ENCODE measurements around the gene DSC3. TPM values are rescaled to one million over a fixed set of nuclear protein-coding genes. Genes with fewer than 3 reads are reported as not detected.
"Not testable (repeated sequence)": the region's sequence is repeated elsewhere in the genome, so short reads cannot be mapped to it uniquely, and the experiment has no call there.

DSC3 gene
- total RNA-seq, 2 experiments from 2014 or later, result 0.02 TPM; not detected in 1

DNA sequence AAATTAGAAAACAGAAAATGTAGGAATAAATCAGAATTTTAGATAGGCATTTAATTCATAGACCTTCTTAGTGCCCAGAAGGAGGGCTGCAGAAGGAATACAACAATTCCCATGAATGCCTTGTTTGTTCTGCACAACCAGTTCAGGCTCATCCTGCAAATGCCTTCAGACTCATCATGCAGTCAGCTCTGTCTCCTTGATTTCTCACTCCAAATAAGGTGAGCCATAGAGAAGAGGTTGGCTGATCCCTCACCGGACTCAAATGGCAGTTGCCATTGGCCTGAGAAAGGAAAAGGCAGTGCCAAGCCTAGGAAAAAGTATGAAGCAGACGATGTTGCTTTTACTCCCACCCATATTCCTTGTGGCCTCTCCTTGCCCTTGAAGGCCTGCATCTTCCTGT is 50.3 kb downstream of the DSC3 start:
- ChIA-PET POLR2A (no interaction called here), CTCF (no interaction called here)
- Mint-ChIP-seq H3K4me1 (no peaks in the 10 kb centered on the region), H3K27ac (no peak overlapping the region), H3K9me3 (ENCODE audit: low read depth) (no peaks in the 10 kb centered on the region), H3K27me3 (no peaks in the 10 kb centered on the region), H3K36me3 (ENCODE audit: low read depth) (no peaks in the 10 kb centered on the region), H3K4me3 (no peak overlapping the region)
- intact Hi-C loops (cut with DNase I, micrococcal nuclease), result loop anchor here in 1 of 2 experiments (10.0 kb wide), 1 partner anchor 563 kb away; no protein-coding TSS in a partner anchor
- DNase-seq (no peak), ATAC-seq (no peak)

DNA sequence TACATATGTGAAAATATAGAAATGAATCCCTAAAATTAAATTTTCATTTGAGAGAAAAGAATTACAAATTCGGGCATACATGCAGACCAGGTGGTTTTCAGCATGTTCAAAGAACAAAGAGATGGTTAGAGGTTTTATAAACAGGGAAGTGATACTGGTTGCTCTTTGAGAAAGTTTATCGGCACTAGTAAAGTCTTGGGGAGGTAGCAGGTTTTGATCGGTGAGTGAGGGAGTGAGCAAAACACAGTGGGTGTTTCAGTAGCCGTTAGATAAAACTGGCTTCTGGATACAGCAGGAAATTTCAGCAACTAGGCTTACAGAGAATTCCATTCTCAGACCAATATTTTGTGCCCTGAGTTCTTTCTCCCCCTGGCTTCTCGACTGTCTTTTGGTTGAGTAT is 51.1 kb downstream of the DSC3 start:
- H3K27ac Mint-ChIP-seq, result no peak overlapping the region
- no peaks in the 10 kb centered on the region for H3K36me3 Mint-ChIP-seq (ENCODE audit: low read depth)
- no peaks in the 10 kb centered on the region for H3K27me3 Mint-ChIP-seq
- H3K4me1 Mint-ChIP-seq, result no peaks in the 10 kb centered on the region
- H3K4me3 Mint-ChIP-seq, result no peak overlapping the region
- ChIA-PET POLR2A (no interaction called here), CTCF (no interaction called here)
- intact Hi-C loops (cut with DNase I, micrococcal nuclease), result loop anchor here in 1 of 2 experiments (10.0 kb wide), 1 partner anchor 563 kb away; no protein-coding TSS in a partner anchor
- no peak for DNase-seq
- ATAC-seq, result no peak
- H3K9me3 Mint-ChIP-seq (ENCODE audit: low read depth), result no peaks in the 10 kb centered on the region

DNA sequence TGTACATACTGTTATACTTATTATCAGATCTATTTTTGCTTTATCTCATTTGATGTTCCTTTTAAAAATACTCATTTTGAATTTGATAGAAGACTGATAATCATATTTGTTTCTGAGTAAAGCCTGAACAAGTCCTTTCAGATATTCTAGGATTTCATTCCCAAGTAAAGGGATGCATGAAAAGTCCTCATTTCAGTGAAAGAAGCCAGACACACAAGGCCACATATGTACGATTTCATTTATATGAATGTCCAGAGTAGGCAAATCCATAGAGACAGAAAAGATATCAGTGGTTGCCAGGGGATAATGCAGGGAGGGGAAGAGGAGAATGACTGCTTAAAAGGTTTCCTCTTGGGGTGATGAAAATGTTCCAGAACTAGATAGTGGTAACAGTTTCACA is 53.4 kb downstream of the DSC3 start:
- H3K9me3 Mint-ChIP-seq (ENCODE audit: low read depth), result no peaks in the 10 kb centered on the region
- POLR2A ChIA-PET, result no interaction called here
- intact Hi-C loops (cut with DNase I, micrococcal nuclease), result no loop called here
- no peak overlapping the region for H3K27ac Mint-ChIP-seq
- CTCF ChIA-PET, result no interaction called here
- no peak for ATAC-seq
- DNase-seq, result no peak
- no peaks in the 10 kb centered on the region for H3K36me3 Mint-ChIP-seq (ENCODE audit: low read depth)
- H3K4me1 Mint-ChIP-seq, result no peaks in the 10 kb centered on the region
- no peak overlapping the region for H3K4me3 Mint-ChIP-seq
- H3K27me3 Mint-ChIP-seq, result no peaks in the 10 kb centered on the region

DNA sequence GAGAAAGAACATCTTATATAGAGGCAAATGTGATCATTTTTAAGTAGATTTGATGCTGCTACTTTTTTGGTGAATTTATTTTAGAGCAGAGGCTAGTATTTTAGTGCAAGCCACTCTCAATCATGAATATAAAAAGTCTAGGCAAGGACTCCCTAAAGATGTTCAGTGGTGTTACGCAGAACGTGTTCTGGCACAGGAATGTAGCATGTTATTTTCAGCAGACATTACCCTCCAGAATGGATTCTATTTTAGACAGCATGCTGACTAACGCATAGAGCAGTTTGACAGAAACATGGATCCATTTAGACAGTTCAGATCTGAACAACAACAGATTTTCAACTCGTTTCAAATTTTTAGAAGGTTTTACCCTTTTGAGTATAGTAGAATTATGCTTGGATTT is 54.1 kb downstream of the DSC3 start:
- H3K27ac Mint-ChIP-seq, result no peak overlapping the region
- CTCF ChIA-PET, result no interaction called here
- POLR2A ChIA-PET, result no interaction called here
- no peaks in the 10 kb centered on the region for H3K9me3 Mint-ChIP-seq (ENCODE audit: low read depth)
- intact Hi-C loops (cut with DNase I, micrococcal nuclease), result no loop called here
- no peak for ATAC-seq
- no peaks in the 10 kb centered on the region for H3K27me3 Mint-ChIP-seq
- no peaks in the 10 kb centered on the region for H3K36me3 Mint-ChIP-seq (ENCODE audit: low read depth)
- no peaks in the 10 kb centered on the region for H3K4me1 Mint-ChIP-seq
- DNase-seq, result no peak
- no peak overlapping the region for H3K4me3 Mint-ChIP-seq

DNA sequence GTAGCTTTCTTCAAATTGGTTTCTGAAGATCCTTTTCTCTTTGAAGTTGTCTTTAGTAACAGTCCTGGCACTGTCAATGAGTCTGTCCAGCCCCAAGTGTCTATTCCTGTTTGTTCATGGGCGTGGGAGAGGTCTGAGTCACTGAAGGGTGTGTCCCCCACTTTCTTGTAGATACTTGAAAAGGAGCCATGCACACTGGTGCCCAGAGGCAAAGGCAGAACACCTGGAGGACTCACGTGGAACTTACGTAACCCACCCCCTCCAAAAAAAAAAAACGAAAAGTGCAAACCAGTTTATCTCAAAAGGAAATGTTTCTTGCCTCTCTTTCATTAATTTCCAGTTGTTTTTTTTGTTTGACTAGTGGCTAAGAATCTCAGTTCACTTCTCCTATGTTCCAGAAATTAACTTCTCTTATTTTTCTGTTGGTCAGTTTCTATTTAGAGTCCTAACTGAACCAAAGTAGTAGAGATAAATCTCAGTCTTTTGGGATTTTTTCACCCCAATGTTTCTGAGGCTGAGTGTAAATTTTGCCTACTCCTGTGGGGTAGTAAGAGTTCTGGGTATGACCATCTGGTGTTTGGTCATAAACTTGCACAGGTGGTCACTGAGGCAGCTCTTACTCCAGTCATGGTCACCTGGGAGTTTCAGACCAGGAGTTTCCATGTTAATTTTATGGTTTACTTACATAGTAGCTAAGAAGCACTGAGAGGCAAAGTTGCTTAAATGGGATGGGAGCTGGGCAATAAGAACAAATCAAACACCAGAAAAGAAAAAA is 54.9 kb downstream of the DSC3 start:
- Mint-ChIP-seq H3K36me3 (ENCODE audit: low read depth) (no peaks in the 10 kb centered on the region), H3K27ac (no peak overlapping the region), H3K27me3 (no peaks in the 10 kb centered on the region), H3K4me1 (no peaks in the 10 kb centered on the region), H3K9me3 (ENCODE audit: low read depth) (peaks cover 3% of the 10 kb centered on the region), H3K4me3 (no peak overlapping the region)
- ChIA-PET POLR2A (no interaction called here), CTCF (no interaction called here)
- intact Hi-C loops (cut with DNase I, micrococcal nuclease), result no loop called here
- ATAC-seq (no peak), DNase-seq (no peak)

DNA sequence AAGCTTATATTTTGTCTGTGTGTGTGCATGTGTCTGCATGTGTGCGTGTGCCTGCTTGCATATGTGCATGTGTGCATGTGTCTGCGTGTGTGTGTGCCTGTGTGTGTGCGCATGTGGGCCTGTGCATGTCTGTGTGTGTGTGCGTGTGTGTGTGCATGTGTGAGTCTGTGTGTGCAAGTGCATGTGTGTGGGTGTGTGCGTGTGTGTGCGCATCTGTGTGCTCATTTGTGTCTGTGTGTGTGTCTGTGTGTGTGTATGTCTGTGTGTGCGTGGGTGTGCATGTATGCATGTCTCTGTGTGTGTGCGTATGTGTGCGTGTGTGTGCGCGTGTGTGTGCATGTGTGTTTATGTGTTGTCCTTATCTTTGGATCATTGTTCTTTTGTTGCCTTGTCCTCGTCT is 56.8 kb downstream of the DSC3 start:
- ATAC-seq (no peak), DNase-seq (no peak)
- no peaks in the 10 kb centered on the region for H3K27me3 Mint-ChIP-seq
- H3K9me3 Mint-ChIP-seq (ENCODE audit: low read depth), result peaks cover 3% of the 10 kb centered on the region
- H3K36me3 Mint-ChIP-seq (ENCODE audit: low read depth), result no peaks in the 10 kb centered on the region
- H3K27ac Mint-ChIP-seq, result no peak overlapping the region
- H3K4me1 Mint-ChIP-seq, result no peaks in the 10 kb centered on the region
- intact Hi-C loops (cut with DNase I, micrococcal nuclease), result no loop called here
- CTCF ChIA-PET, result no interaction called here
- H3K4me3 Mint-ChIP-seq, result no peak overlapping the region
- POLR2A ChIA-PET, result no interaction called here

DNA sequence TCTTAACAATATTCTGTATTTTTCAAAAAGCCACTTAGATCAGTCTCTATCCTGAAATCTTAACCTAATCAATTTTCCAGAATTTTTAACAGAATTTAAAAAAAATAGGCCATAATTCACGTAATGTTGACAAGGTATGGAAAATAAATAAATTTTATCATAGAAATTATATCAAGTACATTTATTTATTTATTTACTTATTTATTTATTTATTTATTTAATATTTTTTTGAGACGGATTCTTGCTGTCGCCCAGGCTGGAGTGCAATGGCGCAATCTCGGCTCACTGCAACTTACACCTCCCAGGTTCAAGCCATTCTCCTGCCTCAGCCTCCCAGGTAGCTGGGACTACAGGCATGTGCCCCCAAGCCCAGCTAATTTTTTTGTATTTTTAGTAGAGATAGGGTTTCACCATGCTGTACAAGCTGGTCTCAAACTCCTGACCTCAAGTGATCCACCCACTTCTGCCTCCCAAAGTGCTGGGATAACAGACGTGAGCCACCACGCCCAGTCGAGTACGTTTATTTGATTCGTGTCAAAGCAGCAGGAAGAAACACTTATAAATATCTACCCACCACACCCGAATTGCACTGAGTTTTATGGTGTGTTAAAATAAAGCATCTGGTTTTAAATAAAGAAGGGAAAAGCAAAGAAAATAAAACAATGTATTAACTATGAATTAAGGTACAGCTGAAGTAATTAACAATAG is 60.1 kb downstream of the DSC3 start:
- CTCF ChIA-PET, result no interaction called here

DNA sequence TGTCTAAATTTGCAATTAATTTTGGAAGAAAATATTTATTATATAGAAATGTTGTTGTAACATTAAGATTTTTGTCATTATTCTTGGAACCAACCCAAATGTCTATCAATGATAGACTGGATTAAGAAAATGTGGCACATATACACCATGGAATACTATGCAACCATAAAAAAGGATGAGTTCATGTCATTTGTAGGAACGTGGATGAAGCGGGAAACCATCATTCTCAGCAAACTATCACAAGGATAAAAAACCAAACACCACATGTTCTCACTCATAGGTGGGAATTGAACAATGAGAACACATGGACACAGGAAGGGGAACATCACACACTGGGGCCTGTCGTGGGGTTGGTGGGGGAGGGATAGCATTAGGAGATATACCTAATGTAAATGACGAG is 64.5 kb downstream of the DSC3 start:
- DNase-seq; H3K4me1 Mint-ChIP-seq; H3K27ac Mint-ChIP-seq; POLR2A ChIA-PET; CTCF ChIA-PET; intact Hi-C loops (cut with DNase I, micrococcal nuclease); ATAC-seq; H3K27me3 Mint-ChIP-seq; H3K4me3 Mint-ChIP-seq; H3K9me3 Mint-ChIP-seq (ENCODE audit: low read depth); H3K36me3 Mint-ChIP-seq (ENCODE audit: low read depth): not testable (repeated sequence)

More for the DNA sequence above, 60.1 kb downstream of the DSC3 start:
- H3K4me1 Mint-ChIP-seq, result no peaks in the 10 kb centered on the region
- intact Hi-C loops (cut with DNase I, micrococcal nuclease), result no loop called here
- no peaks in the 10 kb centered on the region for H3K27me3 Mint-ChIP-seq
- ATAC-seq (no peak), DNase-seq (no peak)
- POLR2A ChIA-PET, result no interaction called here
- no peak overlapping the region for H3K27ac Mint-ChIP-seq
- no peaks in the 10 kb centered on the region for H3K36me3 Mint-ChIP-seq (ENCODE audit: low read depth)
- no peak overlapping the region for H3K4me3 Mint-ChIP-seq
- peaks cover 3% of the 10 kb centered on the region for H3K9me3 Mint-ChIP-seq (ENCODE audit: low read depth)

DNA sequence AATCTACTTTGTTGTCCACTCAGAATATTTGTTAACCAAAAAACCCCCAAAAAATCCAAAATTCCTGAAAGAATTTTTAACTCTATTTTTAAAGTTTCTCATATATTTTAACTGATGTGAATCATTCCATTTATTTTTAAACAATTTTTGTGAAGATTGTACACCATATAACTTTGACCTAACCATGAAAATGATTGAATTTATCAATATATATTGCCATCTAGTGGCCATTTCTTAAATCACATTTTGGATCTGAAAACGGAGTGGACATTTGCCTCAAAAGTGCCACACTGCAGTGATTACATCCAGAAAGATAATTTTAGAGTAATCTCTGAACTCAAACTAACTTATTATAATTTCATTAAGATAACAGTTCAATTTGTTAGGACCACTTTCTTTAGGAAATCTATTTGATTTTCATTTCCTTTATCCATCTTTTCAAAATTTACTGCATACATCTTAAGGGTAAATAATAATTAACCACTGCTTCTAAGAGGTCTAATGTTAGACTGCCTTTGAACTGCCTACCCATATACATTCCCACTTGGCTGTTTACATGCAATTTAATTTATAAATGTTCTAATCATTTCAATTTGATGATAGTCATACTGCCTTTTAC is 71.1 kb downstream of the DSC3 start:
- Mint-ChIP-seq H3K36me3 (ENCODE audit: low read depth) (no peaks in the 10 kb centered on the region), H3K27me3 (no peaks in the 10 kb centered on the region), H3K9me3 (ENCODE audit: low read depth) (no peaks in the 10 kb centered on the region), H3K4me1 (no peaks in the 10 kb centered on the region), H3K27ac (no peak overlapping the region), H3K4me3 (no peak overlapping the region)
- DNase-seq, result no peak
- ChIA-PET CTCF (interaction anchor here (0.9 to 1.1 kb wide), 3 partner anchors 10 to 22 kb away, joined by 3 to 6 read pairs (median 4); no protein-coding TSS in a partner anchor), POLR2A (no interaction called here)
- intact Hi-C loops (cut with DNase I, micrococcal nuclease), result loop anchor here in 1 of 2 experiments (2.0 kb wide), 2 partner anchors 751 to 1097 kb away; no protein-coding TSS in a partner anchor
- no peak for ATAC-seq

DNA sequence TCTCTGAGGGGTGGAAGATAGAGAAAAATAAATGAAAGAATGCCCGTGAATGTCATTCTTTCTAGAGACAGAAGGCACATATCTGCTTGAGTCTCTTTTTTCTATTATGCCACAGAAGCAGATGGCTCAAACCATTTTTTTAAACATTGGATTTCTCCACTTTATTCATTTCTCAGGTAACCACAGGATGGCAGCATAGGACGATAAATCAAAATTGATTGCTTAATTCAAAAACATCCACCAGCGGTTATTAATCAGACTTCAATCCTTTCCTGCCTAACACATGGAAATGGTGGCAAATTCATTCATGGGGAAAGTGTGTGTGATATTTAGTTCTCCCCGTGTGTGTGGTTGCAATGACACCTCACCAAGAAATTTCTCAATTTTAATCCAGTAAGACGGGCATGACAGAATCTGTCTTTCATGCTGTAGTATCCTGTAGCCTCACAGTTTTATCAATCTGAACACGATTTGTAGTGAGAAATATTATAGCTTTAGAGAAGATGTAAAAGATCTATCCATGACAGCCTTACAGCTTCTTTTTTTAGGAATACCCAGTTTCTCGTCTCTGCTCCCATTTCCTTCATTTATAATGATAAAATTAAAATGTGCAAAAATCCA is 72.2 kb downstream of the DSC3 start:
- ChIA-PET CTCF (interaction anchor here (0.8 to 2.1 kb wide), 2 partner anchors 8 to 10 kb away, joined by 3 to 11 read pairs; no protein-coding TSS in a partner anchor), POLR2A (no interaction called here)
- intact Hi-C loops (cut with DNase I, micrococcal nuclease), result loop anchor here in 1 of 2 experiments (2.0 kb wide), 2 partner anchors 752 to 1096 kb away; no protein-coding TSS in a partner anchor
- Mint-ChIP-seq H3K27me3 (no peaks in the 10 kb centered on the region), H3K9me3 (ENCODE audit: low read depth) (no peaks in the 10 kb centered on the region), H3K27ac (no peak overlapping the region), H3K4me1 (no peaks in the 10 kb centered on the region), H3K4me3 (no peak overlapping the region), H3K36me3 (ENCODE audit: low read depth) (no peaks in the 10 kb centered on the region)
- DNase-seq (no peak), ATAC-seq (no peak)

DNA sequence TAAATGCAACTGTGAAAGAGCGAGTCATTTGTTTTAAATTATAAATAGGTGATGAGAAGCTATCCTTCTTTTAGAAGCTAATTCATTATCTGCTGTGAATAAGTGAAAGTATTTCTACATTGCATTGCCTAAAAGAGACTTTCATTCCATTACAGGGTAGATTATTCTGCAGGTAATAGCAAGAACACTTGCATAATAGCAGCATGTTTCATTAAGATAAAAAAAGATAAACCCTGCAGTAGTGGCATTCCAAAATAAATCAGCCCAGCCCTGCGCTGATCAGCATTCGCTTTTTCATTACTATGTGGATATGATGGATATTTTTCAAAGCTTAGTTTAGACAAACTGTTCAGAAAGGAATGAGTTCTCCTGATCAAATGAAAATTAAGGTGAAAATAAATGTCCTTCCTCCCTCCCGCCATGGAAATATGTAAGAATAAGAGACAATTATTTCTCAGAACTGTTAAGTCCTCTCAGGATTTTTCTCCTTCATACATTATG is 72.8 kb downstream of the DSC3 start:
- DNase-seq (no peak), ATAC-seq (no peak)
- no peak overlapping the region for H3K4me3 Mint-ChIP-seq
- H3K4me1 Mint-ChIP-seq, result no peaks in the 10 kb centered on the region
- ChIA-PET POLR2A (no interaction called here), CTCF (interaction anchor here (0.5 to 2.1 kb wide), 6 partner anchors 9 to 1287 kb away, joined by 3 to 11 read pairs (median 3); no protein-coding TSS in a partner anchor)
- H3K27me3 Mint-ChIP-seq, result no peaks in the 10 kb centered on the region
- intact Hi-C loops (cut with DNase I, micrococcal nuclease), result loop anchor here in 1 of 2 experiments (2.0 kb wide), 2 partner anchors 753 to 1095 kb away; no protein-coding TSS in a partner anchor
- no peaks in the 10 kb centered on the region for H3K9me3 Mint-ChIP-seq (ENCODE audit: low read depth)
- H3K27ac Mint-ChIP-seq, result no peak overlapping the region
- no peaks in the 10 kb centered on the region for H3K36me3 Mint-ChIP-seq (ENCODE audit: low read depth)
